Fibroblast of the aortic adventitia (primary cell): Measurements from ENCODE around the gene ABI3BP. TPM values are rescaled to one million over a fixed set of nuclear protein-coding genes. Genes with fewer than 3 reads are reported as not detected.
"Not testable (repeated sequence)": the region's sequence is repeated elsewhere in the genome, so short reads cannot be mapped to it uniquely, and the experiment has no call there.

ENCODE experiments used
- DNase-seq: peaks from one replicate; pipeline ENCODE4 v3.0.0-alpha.2; 2010; ENCODE audit warnings: low read depth
- H3K4me3 ChIP-seq: 2 replicates; pipeline ENCODE4 v1.5.1; 2011; ENCODE audit warnings: low read depth, mild to moderate bottlenecking, control low read depth, low read length, moderate library complexity
- total RNA-seq: library from RNA; depleted of rRNA; stranded (reverse); fragments of >200 nt; gene quantifications from 2 replicates; pipeline ENCODE4 v1.2.3, GENCODE V29; 2012; ENCODE audit warnings: low replicate concordance
- TF ChIP-seq, protein P1 (sequence below): IDR thresholded peaks from 2 replicates; pipeline ENCODE4 v1.5.1; 2011; ENCODE audit warnings: mild to moderate bottlenecking, low read length, control low read depth, inconsistent platforms; ENCODE audit not compliant: insufficient read depth

The ABI3BP gene
- total RNA-seq, 1 donor = 108 TPM

DNA sequence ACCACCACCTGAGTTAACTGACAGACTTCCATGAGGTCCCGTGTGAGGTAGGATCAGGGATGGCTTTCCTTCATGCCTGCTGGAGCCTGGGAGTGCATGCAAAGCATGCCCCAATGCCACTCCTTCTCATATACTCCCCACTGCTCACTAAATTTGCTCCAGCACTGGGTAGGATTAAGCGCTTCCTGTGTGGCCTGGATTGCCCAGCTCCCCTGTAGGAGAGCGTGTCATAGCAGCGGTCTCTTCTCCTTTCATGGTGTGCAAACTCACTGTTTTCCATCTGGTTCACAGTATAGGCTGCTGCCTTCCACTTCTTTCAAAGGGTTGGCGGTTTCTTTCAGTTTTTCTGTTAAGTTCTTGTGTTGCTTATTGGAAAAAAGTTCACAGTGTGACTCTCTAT, 34.1 kb upstream of the ABI3BP start:
- TF ChIP-seq, protein P1, sequence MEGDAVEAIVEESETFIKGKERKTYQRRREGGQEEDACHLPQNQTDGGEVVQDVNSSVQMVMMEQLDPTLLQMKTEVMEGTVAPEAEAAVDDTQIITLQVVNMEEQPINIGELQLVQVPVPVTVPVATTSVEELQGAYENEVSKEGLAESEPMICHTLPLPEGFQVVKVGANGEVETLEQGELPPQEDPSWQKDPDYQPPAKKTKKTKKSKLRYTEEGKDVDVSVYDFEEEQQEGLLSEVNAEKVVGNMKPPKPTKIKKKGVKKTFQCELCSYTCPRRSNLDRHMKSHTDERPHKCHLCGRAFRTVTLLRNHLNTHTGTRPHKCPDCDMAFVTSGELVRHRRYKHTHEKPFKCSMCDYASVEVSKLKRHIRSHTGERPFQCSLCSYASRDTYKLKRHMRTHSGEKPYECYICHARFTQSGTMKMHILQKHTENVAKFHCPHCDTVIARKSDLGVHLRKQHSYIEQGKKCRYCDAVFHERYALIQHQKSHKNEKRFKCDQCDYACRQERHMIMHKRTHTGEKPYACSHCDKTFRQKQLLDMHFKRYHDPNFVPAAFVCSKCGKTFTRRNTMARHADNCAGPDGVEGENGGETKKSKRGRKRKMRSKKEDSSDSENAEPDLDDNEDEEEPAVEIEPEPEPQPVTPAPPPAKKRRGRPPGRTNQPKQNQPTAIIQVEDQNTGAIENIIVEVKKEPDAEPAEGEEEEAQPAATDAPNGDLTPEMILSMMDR = no peak
- H3K4me3 ChIP-seq = no peak overlapping the region
- no peak for DNase-seq

DNA sequence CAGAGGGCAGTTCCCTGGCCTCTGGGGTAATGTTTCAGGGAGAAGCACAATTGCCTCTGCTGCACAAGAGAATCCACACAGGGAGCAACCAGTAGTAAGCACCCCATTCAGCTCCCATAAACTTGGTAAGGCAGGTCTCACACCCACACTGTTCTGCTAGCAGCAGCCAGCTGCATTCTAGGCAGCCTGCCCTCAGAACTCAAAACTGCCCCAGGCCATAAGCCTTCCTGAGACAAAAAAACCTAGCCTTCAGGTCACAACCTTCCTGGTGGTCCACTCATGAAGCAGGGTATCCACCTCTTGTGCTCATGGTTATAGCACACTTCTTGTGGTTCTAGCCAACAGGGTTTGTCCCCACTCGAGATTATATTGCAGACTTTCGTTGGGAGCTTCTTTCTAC, 33.7 kb upstream of the ABI3BP start:
- DNase-seq = no peak
- TF ChIP-seq, protein P1 = no peak
- no peak overlapping the region for H3K4me3 ChIP-seq

DNA sequence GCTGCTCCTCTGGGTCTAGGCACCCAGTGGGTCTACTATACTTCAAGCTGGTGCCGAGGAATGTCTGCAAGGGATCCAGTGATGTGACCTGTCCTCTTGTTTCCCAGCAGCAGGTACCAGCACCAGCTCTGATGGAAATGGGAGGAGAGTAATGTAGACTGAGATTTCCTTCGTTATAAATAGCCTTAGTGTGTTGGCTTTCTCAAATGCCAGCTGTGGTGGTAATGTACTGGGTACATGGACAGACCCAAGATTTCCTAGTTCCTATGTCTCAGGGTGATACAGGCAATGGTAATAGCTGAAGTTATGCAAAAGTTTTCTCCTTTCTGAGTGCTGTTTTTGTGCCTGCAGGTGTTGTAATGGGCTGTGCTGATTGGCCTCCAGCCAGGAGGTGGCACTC, 33.0 kb upstream of the ABI3BP start:
- no peak for DNase-seq
- no peak overlapping the region for H3K4me3 ChIP-seq
- TF ChIP-seq, protein P1 = no peak

DNA sequence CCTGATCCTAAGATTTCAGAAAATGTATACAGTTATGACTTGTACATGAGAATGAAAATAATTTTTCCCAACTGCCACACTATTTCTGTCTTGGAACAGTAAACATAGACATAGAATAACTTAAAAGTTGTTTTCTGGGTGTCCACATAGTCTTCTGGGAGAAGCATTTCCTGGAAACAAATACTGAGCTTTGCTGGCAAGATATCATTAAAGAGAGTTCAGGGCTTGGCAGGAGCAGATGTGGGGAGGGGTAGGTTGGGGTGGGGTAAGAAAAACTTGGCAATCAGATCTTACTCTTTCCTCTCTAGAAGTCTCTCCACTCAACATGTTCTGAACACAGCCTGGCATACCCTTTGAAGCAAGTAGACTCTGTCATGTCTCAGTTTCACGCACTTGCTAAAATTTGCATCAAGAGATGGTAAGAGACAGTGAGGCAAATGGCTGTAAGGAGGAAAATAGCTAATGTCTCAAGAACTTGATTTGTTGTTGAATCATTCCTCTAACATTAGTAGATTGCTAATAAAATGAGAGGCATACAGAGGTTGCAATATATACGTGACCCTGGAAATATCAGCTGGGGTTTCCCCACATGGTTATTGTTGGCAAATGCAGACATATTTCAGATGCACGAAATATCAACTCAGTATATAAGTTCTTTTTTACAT, 27.3 kb upstream of the ABI3BP start:
- TF ChIP-seq, protein P1 = no peak
- no peak overlapping the region for H3K4me3 ChIP-seq
- DNase-seq = peak; percentile 47

DNA sequence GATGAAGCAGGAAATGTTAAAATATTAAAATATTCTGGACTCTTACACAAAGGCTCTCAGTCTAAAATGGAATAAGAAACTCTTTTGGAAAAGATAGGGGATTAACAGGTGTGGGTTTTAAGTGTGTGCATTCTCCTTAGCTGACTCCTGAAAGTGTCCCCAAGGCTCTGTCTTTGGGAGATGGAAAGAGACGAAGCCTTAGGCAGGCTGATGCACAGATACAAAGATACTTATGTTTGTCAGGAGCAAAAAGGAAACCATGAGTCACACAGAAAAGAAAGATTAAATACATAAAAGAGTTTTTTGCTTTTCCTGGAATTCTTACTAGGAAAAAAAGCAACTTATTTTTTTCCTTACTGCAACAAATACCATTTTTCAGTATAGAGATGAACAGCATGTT, 23.8 kb upstream of the ABI3BP start:
- TF ChIP-seq, protein P1 = no peak
- H3K4me3 ChIP-seq = peak overlapping the region; percentile 25
- DNase-seq = peak; percentile 66

DNA sequence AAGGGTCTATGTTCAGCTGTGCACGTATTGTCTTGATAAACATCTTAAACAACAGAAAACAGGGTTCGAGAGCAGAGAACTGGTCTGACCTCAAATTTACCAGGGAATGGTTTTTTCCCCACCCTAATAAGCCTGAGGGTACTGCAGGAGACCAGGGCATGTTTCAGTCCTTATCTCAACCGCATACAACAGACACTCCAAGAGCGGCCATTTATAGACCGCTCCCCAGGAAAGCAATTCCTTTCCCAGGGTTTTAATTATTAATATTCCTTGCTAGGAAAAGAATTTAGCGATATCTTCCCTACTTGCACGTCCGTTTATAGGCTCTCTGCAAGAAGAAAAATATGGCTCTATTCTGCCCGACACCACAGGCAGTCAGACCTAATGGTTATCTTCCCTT, 19.1 kb upstream of the ABI3BP start:
- not testable (repeated sequence) for DNase-seq, H3K4me3 ChIP-seq

DNA sequence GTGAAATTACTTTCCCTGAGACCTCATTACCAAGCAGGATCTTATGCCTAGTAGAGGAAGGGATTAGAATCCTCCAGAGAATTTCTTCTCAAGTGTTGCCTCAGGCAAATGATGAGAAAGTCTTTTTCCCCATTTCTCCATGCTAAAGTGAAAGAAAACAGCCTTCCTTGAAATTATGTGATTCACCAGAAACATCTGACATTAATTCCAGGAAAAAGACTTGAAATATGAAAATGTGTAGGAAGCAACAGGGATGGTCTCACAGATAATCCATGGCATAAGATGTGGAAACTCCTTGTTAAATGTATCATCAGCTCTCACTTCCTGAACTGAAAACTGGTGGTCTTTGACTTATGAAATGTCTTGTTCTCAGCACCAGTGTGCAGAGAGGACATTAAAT, 17.9 kb upstream of the ABI3BP start:
- TF ChIP-seq, protein P1 = no peak
- H3K4me3 ChIP-seq = no peak overlapping the region
- peak; percentile 75 for DNase-seq
